ENCODE measurements around the gene MMP2. TPM values are rescaled to one million over a fixed set of nuclear protein-coding genes. Genes with fewer than 3 reads are reported as not detected.

Gene MMP2
- total and polyA plus RNA-seq, 3 donors from 2014 or later = 50.9 to 250 (median 111) TPM

- Histone ChIP-seq H3K27me3 (no peaks in the 10 kb centered on the region), H3K27ac (peak overlapping the region in 1 of 2 donors; percentile 3), H3K4me3 (no peak overlapping the region), H3K36me3 (ENCODE audit: low read depth, missing control alignments) (no peaks in the 10 kb centered on the region), H3K9me3 (no peaks in the 10 kb centered on the region), H3K4me1 (peaks cover 32% of the 10 kb centered on the region)
- intact Hi-C loops (cut with DNase I; ENCODE audit: low total_unique reads) = no loop called here
- 93 to 94% methylated on average over 7 to 8 of the region's 8 CpGs for WGBS, 2 donors
- DNase-seq = no peak
- TF ChIP-seq CTCF (IDR thresholded peaks at IDR 0.05) (no peak), POLR2A (IDR thresholded peaks at IDR 0.05) (no peak)
These were observed 24.9 kb downstream of the MMP2 start for GRCh38 chr16:55503726-55504550.

GRCh38 chr16:55505333-55506015, 26.5 kb downstream of the MMP2 start:
- no peaks in the 10 kb centered on the region for H3K36me3 ChIP-seq (ENCODE audit: low read depth, missing control alignments)
- WGBS, 2 donors = 90 to 91% methylated on average over 10 of the region's 10 CpGs
- intact Hi-C loops (cut with DNase I; ENCODE audit: low total_unique reads) = no loop called here
- H3K4me1 ChIP-seq = peaks cover 31% of the 10 kb centered on the region
- H3K4me3 ChIP-seq = no peak overlapping the region
- H3K27me3 ChIP-seq = no peaks in the 10 kb centered on the region
- H3K27ac ChIP-seq = no peak overlapping the region
- TF ChIP-seq CTCF (IDR thresholded peaks at IDR 0.05) (no peak), POLR2A (IDR thresholded peaks at IDR 0.05) (no peak)
- no peaks in the 10 kb centered on the region for H3K9me3 ChIP-seq
- no peak for DNase-seq

- Histone ChIP-seq H3K4me1 (peaks cover 25% of the 10 kb centered on the region), H3K27me3 (no peaks in the 10 kb centered on the region), H3K36me3 (ENCODE audit: low read depth, missing control alignments) (no peaks in the 10 kb centered on the region), H3K9me3 (no peaks in the 10 kb centered on the region), H3K4me3 (no peak overlapping the region), H3K27ac (no peak overlapping the region)
- intact Hi-C loops (cut with DNase I; ENCODE audit: low total_unique reads) = no loop called here
- TF ChIP-seq POLR2A (IDR thresholded peaks at IDR 0.05) = no peak
- TF ChIP-seq CTCF (IDR thresholded peaks at IDR 0.05) = no peak
- DNase-seq = no peak
- WGBS, 2 donors = 82 to 89% methylated on average over 7 of the region's 7 CpGs
These were observed 27.1 kb downstream of the MMP2 start for GRCh38 chr16:55506083-55506482.

GRCh38 chr16:55506708-55507107, 27.7 kb downstream of the MMP2 start:
- H3K4me1 ChIP-seq = peaks cover 20% of the 10 kb centered on the region
- no peaks in the 10 kb centered on the region for H3K36me3 ChIP-seq (ENCODE audit: low read depth, missing control alignments)
- no peak for DNase-seq
- no peak overlapping the region for H3K4me3 ChIP-seq
- TF ChIP-seq CTCF (IDR thresholded peaks at IDR 0.05) (no peak), POLR2A (IDR thresholded peaks at IDR 0.05) (no peak)
- H3K9me3 ChIP-seq = no peaks in the 10 kb centered on the region
- intact Hi-C loops (cut with DNase I; ENCODE audit: low total_unique reads) = no loop called here
- WGBS, 2 donors = 64 to 73% methylated on average over 4 of the region's 4 CpGs
- no peak overlapping the region for H3K27ac ChIP-seq
- no peaks in the 10 kb centered on the region for H3K27me3 ChIP-seq
